ENCODE measurements around the gene ETV4. TPM values are rescaled to one million over a fixed set of nuclear protein-coding genes. Genes with fewer than 3 reads are reported as not detected.
A peak's percentile ranks its signal among the peaks of the same experiment; 100 is the strongest.

Gene ETV4
- total and polyA plus RNA-seq, 2 of the 13 experiments (the other 11 are each of a cell fraction or from before 2014, with no cell fraction given), result 128 to 330 TPM

GRCh38 chr17:43540821-43541674, 5.1 kb downstream of the ETV4 start (continued):
- TF ChIP-seq POLR2G (IDR thresholded peaks at IDR 0.05; ENCODE audit: low read depth, low read length) (peak; percentile 45; the same call in 1 of the 2 replicates), ZBTB38 (CRISPR knock-in tag; IDR thresholded peaks at IDR 0.05) (no peak), BATF2 (CRISPR knock-in tag; IDR thresholded peaks at IDR 0.05) (no peak), RARG (CRISPR knock-in tag; IDR thresholded peaks at IDR 0.05; ENCODE audit: low read depth) (no peak), ZNF703 (CRISPR knock-in tag; IDR thresholded peaks at IDR 0.05; ENCODE audit: borderline replicate concordance) (no peak), ZZZ3 (CRISPR knock-in tag; IDR thresholded peaks at IDR 0.05; ENCODE audit: borderline replicate concordance) (no peak), ZNF550 (CRISPR knock-in tag; IDR thresholded peaks at IDR 0.05; ENCODE audit: borderline replicate concordance) (no peak), ARNT2 (CRISPR knock-in tag; IDR thresholded peaks at IDR 0.05; ENCODE audit: low read depth) (0 out of 2 replicates have a peak, but pooled peaks have one; percentile 29), MAFF (IDR thresholded peaks at IDR 0.05; ENCODE audit: low read depth, low read length) (0 out of 2 replicates have a peak, but pooled peaks have one; percentile 38), HOXA5 (CRISPR knock-in tag; IDR thresholded peaks at IDR 0.05) (no peak), ZNF546 (CRISPR knock-in tag; conservative IDR thresholded peaks at IDR 0.05) (no peak), ZSCAN31 (CRISPR knock-in tag; IDR thresholded peaks at IDR 0.05; ENCODE audit: low read depth) (0 out of 2 replicates have a peak, but pooled peaks have one; percentile 43), ZFY (CRISPR knock-in tag; IDR thresholded peaks at IDR 0.05) (peak; percentile 26; the same call in 1 of the 2 replicates), NAIF1 (CRISPR knock-in tag; IDR thresholded peaks at IDR 0.05; ENCODE audit: borderline replicate concordance) (no peak), AKNA (CRISPR knock-in tag; IDR thresholded peaks at IDR 0.05; ENCODE audit: borderline replicate concordance) (no peak)
- TF ChIP-seq, protein P1, sequence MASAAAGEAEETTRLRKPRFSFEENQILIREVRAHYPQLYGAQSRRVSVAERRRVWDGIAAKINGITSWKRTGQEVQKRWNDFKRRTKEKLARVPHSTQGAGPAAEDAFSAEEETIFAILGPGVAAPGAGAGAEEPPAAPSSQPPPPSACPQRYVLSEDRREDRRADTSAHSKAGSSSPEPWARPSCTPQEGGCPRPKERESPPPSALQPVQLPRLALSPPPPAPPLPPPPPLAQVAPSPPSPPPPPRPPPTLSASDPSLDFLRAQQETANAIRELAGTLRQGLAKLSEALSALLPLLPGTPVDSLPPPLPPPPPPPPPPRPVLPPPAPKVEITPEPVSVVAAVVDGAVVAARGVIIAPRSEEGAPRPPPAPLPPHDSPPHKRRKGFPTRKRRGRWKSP (CRISPR knock-in tag; IDR thresholded peaks at IDR 0.05), result no peak
- TF ChIP-seq, protein P2, sequence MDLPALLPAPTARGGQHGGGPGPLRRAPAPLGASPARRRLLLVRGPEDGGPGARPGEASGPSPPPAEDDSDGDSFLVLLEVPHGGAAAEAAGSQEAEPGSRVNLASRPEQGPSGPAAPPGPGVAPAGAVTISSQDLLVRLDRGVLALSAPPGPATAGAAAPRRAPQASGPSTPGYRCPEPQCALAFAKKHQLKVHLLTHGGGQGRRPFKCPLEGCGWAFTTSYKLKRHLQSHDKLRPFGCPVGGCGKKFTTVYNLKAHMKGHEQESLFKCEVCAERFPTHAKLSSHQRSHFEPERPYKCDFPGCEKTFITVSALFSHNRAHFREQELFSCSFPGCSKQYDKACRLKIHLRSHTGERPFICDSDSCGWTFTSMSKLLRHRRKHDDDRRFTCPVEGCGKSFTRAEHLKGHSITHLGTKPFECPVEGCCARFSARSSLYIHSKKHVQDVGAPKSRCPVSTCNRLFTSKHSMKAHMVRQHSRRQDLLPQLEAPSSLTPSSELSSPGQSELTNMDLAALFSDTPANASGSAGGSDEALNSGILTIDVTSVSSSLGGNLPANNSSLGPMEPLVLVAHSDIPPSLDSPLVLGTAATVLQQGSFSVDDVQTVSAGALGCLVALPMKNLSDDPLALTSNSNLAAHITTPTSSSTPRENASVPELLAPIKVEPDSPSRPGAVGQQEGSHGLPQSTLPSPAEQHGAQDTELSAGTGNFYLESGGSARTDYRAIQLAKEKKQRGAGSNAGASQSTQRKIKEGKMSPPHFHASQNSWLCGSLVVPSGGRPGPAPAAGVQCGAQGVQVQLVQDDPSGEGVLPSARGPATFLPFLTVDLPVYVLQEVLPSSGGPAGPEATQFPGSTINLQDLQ (CRISPR knock-in tag; IDR thresholded peaks at IDR 0.05), result no peak
- TF ChIP-seq, protein P3, sequence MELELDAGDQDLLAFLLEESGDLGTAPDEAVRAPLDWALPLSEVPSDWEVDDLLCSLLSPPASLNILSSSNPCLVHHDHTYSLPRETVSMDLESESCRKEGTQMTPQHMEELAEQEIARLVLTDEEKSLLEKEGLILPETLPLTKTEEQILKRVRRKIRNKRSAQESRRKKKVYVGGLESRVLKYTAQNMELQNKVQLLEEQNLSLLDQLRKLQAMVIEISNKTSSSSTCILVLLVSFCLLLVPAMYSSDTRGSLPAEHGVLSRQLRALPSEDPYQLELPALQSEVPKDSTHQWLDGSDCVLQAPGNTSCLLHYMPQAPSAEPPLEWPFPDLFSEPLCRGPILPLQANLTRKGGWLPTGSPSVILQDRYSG (CRISPR knock-in tag; IDR thresholded peaks at IDR 0.05), result no peak
